ENCODE measurements around the gene INSR.

Gene INSR

GRCh38 chr19:7297742-7298141 lies 3.5 kb upstream of the INSR start (continued):
- peak; percentile 29; the same call in 1 of the 2 replicates for TF ChIP-seq ZBTB44 (tag by site-specific recombination; IDR thresholded peaks at IDR 0.05)
- TF ChIP-seq KLF16 (tag by site-specific recombination; IDR thresholded peaks at IDR 0.05): no peak
- no peak for TF ChIP-seq ZNF391 (tag by site-specific recombination; IDR thresholded peaks at IDR 0.05; ENCODE audit: borderline replicate concordance, low read depth)

GRCh38 chr19:7295912-7296536 lies 1.8 kb upstream of the INSR start:
- no peaks in the 10 kb centered on the region for H3K36me3 ChIP-seq (ENCODE audit: control insufficient read depth in 2 of 2, insufficient read depth in 1 of 2, low read length in 2 of 2)
- CTCF ChIA-PET: interaction anchor here (0.6 kb wide), 1 partner anchor 150 kb away, joined by 3 read pairs; no protein-coding TSS in a partner anchor
- H3K4me1 ChIP-seq (ENCODE audit: control insufficient read depth, insufficient read depth, low read length): peaks cover 4% of the 10 kb centered on the region; the same call in 1 of the 2 replicates
- H3K9me3 ChIP-seq (ENCODE audit: control insufficient read depth, insufficient read depth, low read depth, low read length): no peaks in the 10 kb centered on the region
- POLR2A ChIA-PET: interaction anchor here (0.5 kb wide), 1 partner anchor 277 kb away, joined by 3 read pairs; no protein-coding TSS in a partner anchor
- H3K4me3 ChIP-seq (ENCODE audit: low read depth, low read length): no peak overlapping the region
- TF ChIP-seq PRDM10 (tag by site-specific recombination; IDR thresholded peaks at IDR 0.05): 0 out of 2 replicates have a peak, but pooled peaks have one; percentile 50
- no peak for TF ChIP-seq ZBTB1 (tag by site-specific recombination; IDR thresholded peaks at IDR 0.05)
- TF ChIP-seq ZNF501 (tag by site-specific recombination; IDR thresholded peaks at IDR 0.05): no peak
- H3K27ac ChIP-seq (ENCODE audit: extremely low read depth, low read depth, low read length): no peak overlapping the region

GRCh38 chr19:7294558-7295212 lies 471 bp upstream of the INSR start:
- CTCF ChIA-PET: interaction anchor here (0.6 kb wide), 1 partner anchor 261 kb away, joined by 3 read pairs; no protein-coding TSS in a partner anchor
- TF ChIP-seq ZBTB20 (tag by site-specific recombination; IDR thresholded peaks at IDR 0.05): no peak
- 0 out of 2 replicates have a peak, but pooled peaks have one; percentile 18 for TF ChIP-seq ZNF561 (tag by site-specific recombination; IDR thresholded peaks at IDR 0.05; ENCODE audit: borderline replicate concordance)
- TF ChIP-seq KLF8 (tag by site-specific recombination; IDR thresholded peaks at IDR 0.05): peak; percentile 71
- TF ChIP-seq ZNF121 (tag by site-specific recombination; IDR thresholded peaks at IDR 0.05): no peak
- TF ChIP-seq HOXA7 (CRISPR knock-in tag; IDR thresholded peaks at IDR 0.05; ENCODE audit: borderline replicate concordance): no peak
- TF ChIP-seq ZNF530 (tag by site-specific recombination; IDR thresholded peaks at IDR 0.05; ENCODE audit: low read depth): no peak
- no peak for TF ChIP-seq PRDM4 (tag by site-specific recombination; IDR thresholded peaks at IDR 0.05)
- TF ChIP-seq ZNF155 (tag by site-specific recombination; IDR thresholded peaks at IDR 0.05): no peak
- no peak for TF ChIP-seq ZNF513 (tag by site-specific recombination; IDR thresholded peaks at IDR 0.05)
- TF ChIP-seq PATZ1 (tag by site-specific recombination; IDR thresholded peaks at IDR 0.05): peak; percentile 80
- peak; percentile 12 for TF ChIP-seq KLF10 (tag by site-specific recombination; IDR thresholded peaks at IDR 0.05)
- TF ChIP-seq ZXDB (tag by site-specific recombination; IDR thresholded peaks at IDR 0.05): peak; percentile 90
- peak; percentile 100 for TF ChIP-seq ZNF335 (tag by site-specific recombination; conservative IDR thresholded peaks at IDR 0.05)
- TF ChIP-seq SP3 (tag by site-specific recombination; IDR thresholded peaks at IDR 0.05): peak; percentile 55; the same call in 1 of the 2 replicates

More at GRCh38 chr19:7294558-7295212, 471 bp upstream of the INSR start:
- Histone ChIP-seq H3K27ac (ENCODE audit: extremely low read depth, low read depth, low read length) (peak overlapping the region; percentile 8; the same call in 1 of the 2 replicates), H3K4me1 (ENCODE audit: control insufficient read depth, insufficient read depth, low read length) (peaks cover 4% of the 10 kb centered on the region; the same call in 1 of the 2 replicates), H3K36me3 (ENCODE audit: control insufficient read depth in 2 of 2, insufficient read depth in 1 of 2, low read length in 2 of 2) (no peaks in the 10 kb centered on the region; a peak in 1 of 3 replicates), H3K9me3 (ENCODE audit: control insufficient read depth, insufficient read depth, low read depth, low read length) (no peaks in the 10 kb centered on the region), H3K4me3 (ENCODE audit: low read depth, low read length) (peak overlapping the region; percentile 47)
- POLR2A ChIA-PET: interaction anchor here (0.6 to 1.8 kb wide), 5 partner anchors 31 to 225 kb away, joined by 3 to 7 read pairs (median 4); partner anchors contain the start of gene ZNF557
